ENCODE results near the gene LRRC56. TPM values are rescaled to one million over a fixed set of nuclear protein-coding genes. Genes with fewer than 3 reads are reported as not detected.

Gene LRRC56
- total and polyA plus RNA-seq, 2 experiments from 2014 or later, result 0.73 to 0.87 TPM

GRCh38 chr11:512761-513595 lies 24.3 kb upstream of the LRRC56 start:
- TF ChIP-seq ZNF462 (CRISPR knock-in tag; IDR thresholded peaks at IDR 0.05) (no peak), EZH2phosphoT487 (IDR thresholded peaks at IDR 0.05; ENCODE audit: unreplicated experiment) (no peak)
- no peak overlapping the region for H3K27ac ChIP-seq (ENCODE audit: low read depth)
- H3K27me3 ChIP-seq (ENCODE audit: insufficient read depth), result no peaks in the 10 kb centered on the region
- Mint-ChIP-seq H3K9me3 (peaks cover 20% of the 10 kb centered on the region), H3K36me3 (ENCODE audit: low read depth) (peaks cover 46% of the 10 kb centered on the region), H3K27ac (no peak overlapping the region), H3K27me3 (ENCODE audit: insufficient read depth, low read depth, poor library complexity) (peaks cover 8% of the 10 kb centered on the region), H3K4me3 (no peak overlapping the region), H3K4me1 (no peaks in the 10 kb centered on the region)
- DNase-seq (ENCODE audit: low spot score) (no peak), ATAC-seq (no peak)
- no peak overlapping the region for H2AFZ ChIP-seq
- H3F3A ChIP-seq (replicated peaks; ENCODE audit: low read depth), result peaks cover 8% of the 10 kb centered on the region; the same call in 1 of the 2 replicates
- H3K36me3 ChIP-seq (ENCODE audit: insufficient read depth), result no peaks in the 10 kb centered on the region
- no peaks in the 10 kb centered on the region for H3K4me1 ChIP-seq (ENCODE audit: insufficient read depth)
- no peak overlapping the region for H3K4me3 ChIP-seq
- no peak overlapping the region for H3K4me2 ChIP-seq
- H4K20me1 ChIP-seq (replicated peaks; ENCODE audit: insufficient read depth), result no peaks in the 10 kb centered on the region; the same call in 1 of the 2 replicates
- no peaks in the 10 kb centered on the region for H3K9me2 ChIP-seq (ENCODE audit: insufficient read depth)
- no peaks in the 10 kb centered on the region for H3K79me2 ChIP-seq (replicated peaks; ENCODE audit: insufficient read depth)

- no peak for DNase-seq (ENCODE audit: low spot score)
- no peaks in the 10 kb centered on the region for H3K27me3 ChIP-seq (ENCODE audit: insufficient read depth)
- Mint-ChIP-seq H3K4me3 (no peak overlapping the region), H3K4me1 (no peaks in the 10 kb centered on the region), H3K27me3 (ENCODE audit: insufficient read depth, low read depth, poor library complexity) (peaks cover 10% of the 10 kb centered on the region), H3K36me3 (ENCODE audit: low read depth) (peaks cover 48% of the 10 kb centered on the region), H3K27ac (no peak overlapping the region), H3K9me3 (peaks cover 29% of the 10 kb centered on the region)
- H2AFZ ChIP-seq, result no peak overlapping the region
- H3K4me1 ChIP-seq (ENCODE audit: insufficient read depth), result no peaks in the 10 kb centered on the region
- no peaks in the 10 kb centered on the region for H3K36me3 ChIP-seq (ENCODE audit: insufficient read depth)
- H3K27ac ChIP-seq (ENCODE audit: low read depth), result no peak overlapping the region
- no peak overlapping the region for H3K4me3 ChIP-seq
- no peaks in the 10 kb centered on the region for H3K79me2 ChIP-seq (replicated peaks; ENCODE audit: insufficient read depth)
- no peaks in the 10 kb centered on the region for H3K9me2 ChIP-seq (ENCODE audit: insufficient read depth)
- peaks cover 8% of the 10 kb centered on the region; the same call in 1 of the 2 replicates for H3F3A ChIP-seq (replicated peaks; ENCODE audit: low read depth)
- no peaks in the 10 kb centered on the region for H4K20me1 ChIP-seq (replicated peaks; ENCODE audit: insufficient read depth)
- no peak overlapping the region for H3K4me2 ChIP-seq
- no peak for ATAC-seq
- TF ChIP-seq CREB1 (CRISPR knock-in tag; IDR thresholded peaks at IDR 0.05; ENCODE audit: low read depth) (no peak), ZNF462 (CRISPR knock-in tag; IDR thresholded peaks at IDR 0.05) (no peak), NANOG (IDR thresholded peaks at IDR 0.05; ENCODE audit: borderline replicate concordance) (no peak)
These were observed 22.7 kb upstream of the LRRC56 start for GRCh38 chr11:514606-515005.

Data from GM23338 (cell line).